NCI-H1417 treated with DMSO at 0.1 percent for 48 hours (cell line): Measurements from ENCODE around the gene CES3.
"Not testable (repeated sequence)": the region's sequence is repeated elsewhere in the genome, so short reads cannot be mapped to it uniquely, and the experiment has no call there.

ENCODE experiments used
- DNase-seq: peaks from one replicate; lab custom pipeline; 2025; lab: John Stamatoyannopoulos, UW

CES3 gene

DNA sequence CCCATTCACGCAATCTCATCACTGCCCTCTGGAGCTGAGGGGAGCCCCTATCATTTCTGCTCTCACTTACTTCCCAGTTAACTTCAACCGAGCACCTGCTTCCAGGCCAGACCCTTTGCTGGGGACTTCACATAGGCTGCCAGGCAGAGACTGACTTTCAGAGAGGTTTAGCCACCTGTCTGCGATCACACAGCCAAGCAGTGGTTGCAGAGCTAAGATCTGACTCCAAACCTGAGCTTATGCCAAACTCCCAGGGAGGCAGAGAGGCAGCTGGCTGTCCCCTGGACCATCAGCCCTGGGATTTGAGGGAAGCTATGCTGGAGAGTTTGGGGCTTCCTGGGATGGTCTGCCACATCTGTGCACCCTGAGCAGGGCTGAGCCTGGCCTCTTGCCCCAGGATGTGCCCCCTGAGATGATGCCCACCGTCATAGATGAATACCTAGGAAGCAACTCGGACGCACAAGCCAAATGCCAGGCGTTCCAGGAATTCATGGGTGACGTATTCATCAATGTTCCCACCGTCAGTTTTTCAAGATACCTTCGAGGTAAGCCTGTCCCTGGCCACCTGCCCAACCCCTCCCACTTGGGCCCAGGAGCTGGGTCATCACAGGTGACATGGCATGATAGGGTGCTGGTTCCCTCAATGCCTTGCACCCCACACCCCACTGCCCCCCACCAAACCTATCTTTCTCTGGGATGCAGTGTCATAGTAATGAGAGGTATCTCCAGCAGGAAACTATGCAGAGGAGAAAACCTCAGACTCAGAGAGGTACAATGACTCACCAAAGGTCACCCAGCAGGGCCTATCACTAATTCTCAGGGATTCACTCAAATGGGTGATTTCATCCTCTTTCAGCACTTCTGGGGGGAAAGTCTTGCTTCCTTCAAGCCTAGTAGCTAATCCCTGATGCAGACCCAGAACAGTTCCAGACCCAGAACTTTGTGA is 10.0 kb downstream of the CES3 start:
- no peak for DNase-seq

DNA sequence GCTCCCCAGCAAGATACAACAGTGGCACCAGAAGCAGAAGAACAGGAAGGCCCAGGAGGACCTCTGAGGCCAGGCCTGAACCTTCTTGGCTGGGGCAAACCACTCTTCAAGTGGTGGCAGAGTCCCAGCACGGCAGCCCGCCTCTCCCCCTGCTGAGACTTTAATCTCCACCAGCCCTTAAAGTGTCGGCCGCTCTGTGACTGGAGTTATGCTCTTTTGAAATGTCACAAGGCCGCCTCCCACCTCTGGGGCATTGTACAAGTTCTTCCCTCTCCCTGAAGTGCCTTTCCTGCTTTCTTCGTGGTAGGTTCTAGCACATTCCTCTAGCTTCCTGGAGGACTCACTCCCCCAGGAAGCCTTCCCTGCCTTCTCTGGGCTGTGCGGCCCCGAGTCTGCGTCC is 11.9 kb downstream of the CES3 start:
- no peak for DNase-seq

DNA sequence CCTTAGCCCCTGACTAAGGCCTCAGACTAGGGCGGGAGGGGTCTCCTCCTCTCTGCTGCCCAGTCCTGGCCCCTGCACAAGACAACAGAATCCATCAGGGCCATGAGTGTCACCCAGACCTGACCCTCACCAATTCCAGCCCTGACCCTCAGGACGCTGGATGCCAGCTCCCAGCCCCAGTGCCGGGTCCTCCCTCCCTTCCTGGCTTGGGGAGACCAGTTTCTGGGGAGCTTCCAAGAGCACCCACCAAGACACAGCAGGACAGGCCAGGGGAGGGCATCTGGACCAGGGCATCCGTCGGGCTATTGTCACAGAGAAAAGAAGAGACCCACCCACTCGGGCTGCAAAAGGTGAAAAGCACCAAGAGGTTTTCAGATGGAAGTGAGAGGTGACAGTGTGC is 12.7 kb downstream of the CES3 start:
- no peak for DNase-seq

DNA sequence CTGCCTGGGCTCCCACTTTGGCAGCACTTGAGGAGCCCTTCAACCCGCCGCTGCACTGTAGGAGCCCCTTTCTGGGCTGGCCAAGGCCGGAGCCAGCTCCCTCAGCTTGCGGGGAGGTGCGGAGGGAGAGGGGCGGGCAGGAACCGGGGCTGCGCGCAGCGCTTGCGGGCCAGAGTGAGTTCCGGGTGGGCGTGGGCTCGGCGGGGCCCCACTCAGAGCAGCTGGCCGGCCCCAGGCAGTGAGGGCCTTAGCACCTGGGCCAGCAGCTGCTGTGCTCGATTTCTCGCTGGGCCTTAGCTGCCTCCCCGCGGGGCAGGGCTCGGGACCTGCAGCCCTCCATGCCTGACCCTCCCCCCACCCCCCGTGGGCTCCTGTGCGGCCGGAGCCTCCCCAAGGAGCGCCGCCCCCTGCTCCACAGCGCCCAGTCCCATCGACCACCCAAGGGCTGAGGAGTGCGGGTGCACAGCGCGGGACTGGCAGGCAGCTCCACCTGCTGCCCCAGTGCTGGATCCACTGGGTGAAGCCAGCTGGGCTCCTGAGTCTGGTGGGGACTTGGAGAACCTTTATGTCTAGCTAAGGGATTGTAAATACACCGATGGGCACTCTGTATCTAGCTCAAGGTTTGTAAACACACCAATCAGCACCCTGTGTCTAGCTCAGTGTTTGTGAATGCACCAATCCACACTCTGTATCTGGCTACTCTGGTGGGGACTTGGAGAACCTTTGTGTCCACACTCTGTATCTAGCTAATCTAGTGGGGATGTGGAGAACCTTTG is 13.3 kb downstream of the CES3 start:
- DNase-seq, result not testable (repeated sequence)

GRCh38 chr16:66974932-66975246 is 13.8 kb downstream of the CES3 start:
- not testable (repeated sequence) for DNase-seq

DNA sequence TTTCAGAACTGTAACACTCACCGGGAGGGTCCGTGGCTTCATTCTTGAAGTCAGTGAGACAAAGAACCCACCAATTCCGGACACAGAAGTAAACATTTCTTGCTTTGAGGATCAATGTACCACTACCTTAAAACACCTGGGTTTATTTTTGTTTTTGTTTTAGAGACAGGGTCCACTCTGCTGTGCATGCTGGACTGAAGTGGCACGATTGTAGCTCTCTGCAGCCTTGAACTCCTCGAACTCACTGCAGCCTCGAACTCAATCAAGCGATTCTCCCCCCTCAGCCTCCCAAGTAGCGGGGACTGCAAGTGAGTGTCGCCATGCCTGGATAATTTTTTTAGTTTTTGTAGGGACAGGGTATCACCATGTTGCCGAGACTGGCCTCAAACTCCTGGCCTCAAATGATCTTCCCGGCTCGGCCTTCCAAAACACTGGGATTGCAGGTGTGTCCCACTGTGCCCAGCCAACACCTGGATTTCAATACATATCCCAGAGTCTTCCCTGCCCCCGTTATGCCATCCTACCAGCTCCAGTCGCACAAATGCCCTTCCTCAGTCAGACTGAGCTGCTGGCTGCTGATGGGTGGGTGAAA is 14.3 kb downstream of the CES3 start:
- no peak for DNase-seq

DNA sequence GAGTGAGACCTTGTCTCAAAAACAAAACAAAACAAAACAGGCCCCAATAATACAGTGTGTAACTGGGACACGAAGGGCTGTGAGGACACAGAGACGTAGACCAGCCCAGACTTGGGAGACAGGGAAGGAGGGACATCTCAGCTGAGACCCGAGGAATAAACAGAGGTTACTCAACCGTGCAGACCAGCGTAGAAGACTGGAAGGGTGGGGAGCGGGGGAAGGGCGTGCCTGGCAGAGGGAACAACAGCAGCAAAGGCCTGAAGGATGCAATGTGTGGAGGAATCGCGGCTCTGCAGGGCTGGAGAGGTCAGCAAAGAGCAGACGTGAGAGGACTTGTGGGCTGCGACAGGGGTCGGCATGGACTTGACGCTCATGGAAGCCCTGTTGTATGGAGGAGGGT is 15.7 kb downstream of the CES3 start:
- no peak for DNase-seq

DNA sequence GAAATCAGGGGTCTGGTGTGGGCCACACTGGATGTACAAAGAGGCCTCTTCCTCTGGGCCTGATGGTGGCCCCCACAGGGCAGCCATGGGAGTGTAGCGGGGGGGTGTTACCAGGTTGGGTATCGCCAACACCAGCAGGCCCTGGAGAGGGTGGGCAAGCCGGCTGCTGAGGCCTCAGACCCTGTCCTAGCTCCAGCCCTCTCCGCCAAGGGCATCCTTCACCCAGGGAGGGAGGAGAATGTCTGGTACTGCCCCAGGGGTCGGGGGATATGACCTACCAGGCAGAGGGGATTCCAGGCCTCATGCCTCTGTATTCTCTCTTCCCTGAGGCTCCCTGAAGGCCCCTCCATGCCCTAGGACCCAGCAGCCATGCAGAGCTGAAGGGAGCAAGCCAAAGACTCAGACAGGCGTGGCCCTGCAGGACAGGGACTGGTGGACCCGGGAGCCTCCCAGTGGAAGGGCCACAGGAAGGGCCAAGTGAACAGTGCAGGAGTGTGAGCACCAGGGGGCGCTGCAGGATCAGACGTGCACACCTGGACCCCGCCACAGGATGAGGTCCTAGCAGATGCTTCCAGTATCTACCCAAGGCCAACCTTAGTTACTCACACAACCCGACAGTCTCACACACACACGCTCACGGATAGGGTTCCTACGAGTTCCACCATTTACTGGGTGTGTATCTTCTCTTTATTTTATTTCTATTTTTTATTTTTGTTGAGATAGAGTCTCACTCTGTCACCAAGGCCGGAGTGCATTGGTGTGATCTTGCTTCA is 16.5 kb downstream of the CES3 start:
- no peak for DNase-seq

GRCh38 chr16:66979011-66979717 is 18.1 kb downstream of the CES3 start:
- no peak for DNase-seq

GRCh38 chr16:66983033-66983432 is 22.0 kb downstream of the CES3 start:
- no peak for DNase-seq

DNA sequence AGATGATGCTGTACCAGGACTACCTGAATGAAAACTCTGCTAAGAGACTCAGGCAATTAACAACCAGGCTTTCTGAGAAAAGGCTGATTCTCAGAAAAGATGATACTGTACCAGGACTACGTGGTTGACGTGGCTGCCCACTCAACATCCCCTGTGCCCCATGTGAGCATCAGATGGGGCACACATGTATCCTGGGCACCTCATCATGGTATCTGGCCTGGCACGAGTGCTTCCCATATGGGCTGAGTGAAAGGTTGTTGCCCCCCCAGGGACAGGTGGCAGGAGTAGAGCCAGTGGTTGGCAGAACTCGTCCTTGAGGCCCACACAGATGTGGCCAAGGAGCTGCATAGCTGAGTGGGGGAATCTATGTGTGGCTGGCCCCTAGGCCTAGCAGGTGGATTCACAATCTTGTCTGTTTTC is 23.8 kb downstream of the CES3 start:
- DNase-seq, result no peak

DNA sequence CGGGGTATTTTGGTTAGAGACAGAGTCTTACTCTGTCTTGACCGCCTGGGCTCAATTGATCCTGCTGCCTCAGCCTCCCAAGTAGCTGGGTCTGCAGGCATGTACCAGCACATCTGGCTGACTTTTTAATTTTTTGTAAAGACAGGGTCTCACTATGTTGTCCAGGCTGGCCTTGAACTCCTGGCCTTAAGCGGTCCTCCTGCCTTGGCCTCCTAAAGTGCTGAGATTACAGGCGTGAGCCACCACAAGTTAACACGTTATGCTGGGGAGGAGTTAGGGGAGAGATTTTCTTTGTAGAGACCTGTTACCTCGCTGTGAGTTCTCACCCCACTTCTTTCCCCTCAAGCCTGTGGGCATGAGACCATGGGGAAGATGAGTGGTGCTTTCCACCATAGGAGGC is 25.5 kb downstream of the CES3 start:
- no peak for DNase-seq

DNA sequence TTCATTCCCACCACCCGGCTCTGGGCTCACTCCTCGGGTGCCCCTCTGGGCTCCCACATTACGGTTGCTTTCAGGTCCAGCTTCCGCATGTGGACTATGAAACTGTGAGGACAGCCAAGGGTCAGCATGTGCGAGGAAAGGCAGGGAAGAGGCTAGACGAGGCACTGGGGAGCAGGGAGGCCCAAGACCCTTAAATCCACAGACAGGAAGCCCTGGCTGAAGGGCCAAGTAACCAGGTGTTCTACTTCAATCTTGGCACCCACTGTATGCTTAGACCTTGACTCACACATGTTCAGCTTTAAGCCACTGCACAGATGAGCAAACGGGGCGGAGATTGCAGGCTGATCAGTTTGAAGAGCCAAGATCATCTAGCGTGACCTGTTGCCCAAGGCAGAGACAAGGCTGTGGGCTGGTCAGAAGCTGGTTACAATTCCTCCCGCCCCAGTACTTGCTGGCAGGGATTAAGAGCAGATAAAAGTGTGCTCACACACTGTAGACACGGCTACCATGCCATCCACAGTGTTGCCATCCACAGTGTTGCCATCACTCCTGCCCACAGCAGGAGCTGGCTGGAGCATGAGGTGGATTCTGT is 27.2 kb downstream of the CES3 start, which contains the start of gene CES4A:
TSS of gene CES4A (plus strand) at position 393 of the 592 bp plus-strand sequence. CDS start at position 577, 184 bp downstream.
- DNase-seq, result no peak

GRCh38 chr16:66991545-66992077 is 30.5 kb downstream of the CES3 start:
- DNase-seq, result no peak

DNA sequence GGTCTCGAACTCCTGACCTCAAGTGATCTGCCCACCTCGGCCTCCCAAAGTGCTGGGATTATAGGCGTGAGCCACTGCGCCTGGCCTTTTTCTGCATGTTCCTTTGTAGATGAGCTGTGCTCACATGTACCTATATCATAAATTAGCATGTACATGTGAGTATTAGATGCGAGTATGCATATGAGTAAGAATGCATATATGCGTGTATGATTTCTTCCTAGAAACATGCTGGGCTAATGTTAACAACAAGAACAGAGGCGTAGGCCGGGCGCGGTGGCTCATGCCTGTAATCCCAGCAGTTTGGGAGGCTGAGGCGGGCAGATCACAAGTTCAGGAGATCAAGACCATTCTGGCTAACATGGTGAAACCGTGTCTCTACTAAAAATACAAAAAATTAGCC is 32.5 kb downstream of the CES3 start:
- DNase-seq, result not testable (repeated sequence)

- DNase-seq, result no peak
Measured at GRCh38 chr16:66996324-66996982, 35.4 kb downstream of the CES3 start.

- DNase-seq, result no peak
Measured at GRCh38 chr16:66996983-66997358, 35.9 kb downstream of the CES3 start.

- DNase-seq, result no peak
Measured at GRCh38 chr16:67000384-67001351, 39.6 kb downstream of the CES3 start.

GRCh38 chr16:67001726-67002125 is 40.7 kb downstream of the CES3 start:
- no peak for DNase-seq
